ENCODE data around the gene TTLL5. TPM values are rescaled to one million over a fixed set of nuclear protein-coding genes. Genes with fewer than 3 reads are reported as not detected.

Gene TTLL5
- polyA plus RNA-seq, 1 experiment = 24.1 TPM

- H3K9me3 ChIP-seq (ENCODE audit: control insufficient read depth, insufficient read depth, low read length) = no peaks in the 10 kb centered on the region
- no peaks in the 10 kb centered on the region for H3K27me3 ChIP-seq (ENCODE audit: control insufficient read depth, insufficient read depth, low read length)
- ChIA-PET POLR2A (interaction anchor here (0.7 kb wide), 1 partner anchor 50 kb away, joined by 3 read pairs; no protein-coding TSS in a partner anchor), CTCF (interaction anchor here (1.1 kb wide), 3 partner anchors 73 to 149 kb away, joined by 3 to 5 read pairs (median 3); no protein-coding TSS in a partner anchor)
- no peak overlapping the region for H3K27ac ChIP-seq (ENCODE audit: low read depth, low read length)
- no peak overlapping the region for H3K4me3 ChIP-seq (ENCODE audit: low read depth, low read length)
- TF ChIP-seq, protein P1, sequence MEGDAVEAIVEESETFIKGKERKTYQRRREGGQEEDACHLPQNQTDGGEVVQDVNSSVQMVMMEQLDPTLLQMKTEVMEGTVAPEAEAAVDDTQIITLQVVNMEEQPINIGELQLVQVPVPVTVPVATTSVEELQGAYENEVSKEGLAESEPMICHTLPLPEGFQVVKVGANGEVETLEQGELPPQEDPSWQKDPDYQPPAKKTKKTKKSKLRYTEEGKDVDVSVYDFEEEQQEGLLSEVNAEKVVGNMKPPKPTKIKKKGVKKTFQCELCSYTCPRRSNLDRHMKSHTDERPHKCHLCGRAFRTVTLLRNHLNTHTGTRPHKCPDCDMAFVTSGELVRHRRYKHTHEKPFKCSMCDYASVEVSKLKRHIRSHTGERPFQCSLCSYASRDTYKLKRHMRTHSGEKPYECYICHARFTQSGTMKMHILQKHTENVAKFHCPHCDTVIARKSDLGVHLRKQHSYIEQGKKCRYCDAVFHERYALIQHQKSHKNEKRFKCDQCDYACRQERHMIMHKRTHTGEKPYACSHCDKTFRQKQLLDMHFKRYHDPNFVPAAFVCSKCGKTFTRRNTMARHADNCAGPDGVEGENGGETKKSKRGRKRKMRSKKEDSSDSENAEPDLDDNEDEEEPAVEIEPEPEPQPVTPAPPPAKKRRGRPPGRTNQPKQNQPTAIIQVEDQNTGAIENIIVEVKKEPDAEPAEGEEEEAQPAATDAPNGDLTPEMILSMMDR (IDR thresholded peaks at IDR 0.05; ENCODE audit: low read depth, low read length) = no peak
- no peak for DNase-seq (ENCODE audit: low read depth, low spot score)
Measured at GRCh38 chr14:75833326-75834020, 172.4 kb downstream of the TTLL5 start.

DNA sequence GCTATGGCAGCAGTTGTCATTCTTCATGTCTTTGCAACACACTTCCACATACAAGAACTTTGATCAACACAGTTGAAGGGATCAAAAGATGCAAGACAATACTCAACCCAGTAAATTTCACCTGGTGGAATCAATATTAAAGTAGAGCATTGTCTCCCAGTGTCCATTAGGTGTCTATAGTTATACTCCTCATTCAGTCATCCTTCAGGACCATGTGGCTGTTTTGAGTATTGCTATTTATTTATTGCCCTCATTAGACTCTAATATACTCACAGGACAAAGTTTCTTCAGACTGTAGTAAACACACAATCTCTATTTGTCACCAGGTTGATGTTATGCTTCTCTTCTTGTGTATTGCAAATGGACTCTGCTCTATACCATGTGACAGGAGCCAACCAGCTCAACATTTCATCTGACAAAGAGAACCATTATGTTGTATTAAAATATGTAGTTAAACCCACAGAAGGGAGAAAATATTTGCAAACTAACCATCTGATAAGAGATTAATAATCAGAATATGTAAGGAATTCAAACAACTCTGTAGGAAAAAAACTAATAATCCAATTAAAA is 174.2 kb downstream of the TTLL5 start:
- no peak overlapping the region for H3K27ac ChIP-seq (ENCODE audit: low read depth, low read length)
- DNase-seq (ENCODE audit: low read depth, low spot score) = no peak
- no peak overlapping the region for H3K4me3 ChIP-seq (ENCODE audit: low read depth, low read length)
- H3K27me3 ChIP-seq (ENCODE audit: control insufficient read depth, insufficient read depth, low read length) = no peaks in the 10 kb centered on the region
- peaks cover 2% of the 10 kb centered on the region; the same call in 1 of the 2 replicates for H3K9me3 ChIP-seq (ENCODE audit: control insufficient read depth, insufficient read depth, low read length)
- ChIA-PET POLR2A (no interaction called here), CTCF (interaction anchor here (0.7 kb wide), 1 partner anchor 125 kb away, joined by 3 read pairs; no protein-coding TSS in a partner anchor)
- TF ChIP-seq, protein P1 (IDR thresholded peaks at IDR 0.05; ENCODE audit: low read depth, low read length) = no peak

- H3K4me3 ChIP-seq (ENCODE audit: low read depth, low read length) = no peak overlapping the region
- H3K9me3 ChIP-seq (ENCODE audit: control insufficient read depth, insufficient read depth, low read length) = peaks cover 2% of the 10 kb centered on the region; the same call in 1 of the 2 replicates
- POLR2A ChIA-PET = no interaction called here
- H3K27ac ChIP-seq (ENCODE audit: low read depth, low read length) = no peak overlapping the region
- DNase-seq (ENCODE audit: low read depth, low spot score) = no peak
- TF ChIP-seq, protein P1 (IDR thresholded peaks at IDR 0.05; ENCODE audit: low read depth, low read length) = no peak
- CTCF ChIA-PET = interaction anchor here (0.7 kb wide), 1 partner anchor 125 kb away, joined by 3 read pairs; no protein-coding TSS in a partner anchor
- no peaks in the 10 kb centered on the region for H3K27me3 ChIP-seq (ENCODE audit: control insufficient read depth, insufficient read depth, low read length)
Measured at GRCh38 chr14:75835737-75836136, 174.7 kb downstream of the TTLL5 start.

GRCh38 chr14:75837151-75837787 is 176.2 kb downstream of the TTLL5 start:
- H3K27me3 ChIP-seq (ENCODE audit: control insufficient read depth, insufficient read depth, low read length) = no peaks in the 10 kb centered on the region
- ChIA-PET POLR2A (no interaction called here), CTCF (no interaction called here)
- H3K9me3 ChIP-seq (ENCODE audit: control insufficient read depth, insufficient read depth, low read length) = peaks cover 2% of the 10 kb centered on the region; the same call in 1 of the 2 replicates
- TF ChIP-seq, protein P1 (IDR thresholded peaks at IDR 0.05; ENCODE audit: low read depth, low read length) = no peak
- no peak overlapping the region for H3K4me3 ChIP-seq (ENCODE audit: low read depth, low read length)
- H3K27ac ChIP-seq (ENCODE audit: low read depth, low read length) = no peak overlapping the region
- DNase-seq (ENCODE audit: low read depth, low spot score) = no peak
